ENCODE data around the gene SPATA2L.

DNA sequence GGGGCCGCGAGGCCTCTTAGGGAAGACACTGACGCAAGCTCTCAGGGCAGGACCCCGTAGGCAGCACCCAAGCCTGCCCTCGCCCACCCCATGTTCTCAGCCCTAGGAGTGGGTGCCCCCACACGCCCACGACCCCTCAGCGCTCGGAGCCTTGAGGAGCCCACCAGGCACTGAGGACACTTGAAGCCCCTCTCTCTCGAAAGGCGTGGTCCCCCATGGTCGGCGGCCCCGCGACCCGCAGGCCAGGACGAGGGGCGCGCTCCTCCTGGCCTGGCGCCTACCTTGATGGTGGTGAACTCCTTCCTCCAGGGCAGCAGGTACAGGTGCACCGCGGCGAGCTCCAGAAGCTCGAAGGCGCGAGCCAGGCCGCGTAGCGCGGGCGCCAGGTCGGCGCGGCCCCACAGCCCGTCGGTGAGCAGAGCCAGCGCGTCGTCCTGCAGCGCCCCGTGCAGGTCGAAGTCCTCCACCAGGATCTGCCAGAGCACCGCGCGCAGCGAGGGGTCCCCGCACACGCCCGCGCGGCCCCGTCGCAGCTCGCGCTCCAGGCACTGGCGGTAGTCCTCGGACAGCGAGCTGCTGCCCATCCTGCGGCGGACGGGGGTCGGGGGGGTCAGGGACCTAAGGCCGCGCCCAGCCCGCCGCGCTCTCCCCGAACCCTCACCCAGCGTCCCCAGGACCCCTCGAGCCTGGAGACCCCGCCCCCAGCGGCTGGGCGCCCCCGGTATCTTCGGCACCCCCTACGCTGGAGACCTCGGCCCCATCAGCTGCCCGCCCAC is 668 bp downstream of the SPATA2L start:
- TF ChIP-seq CTCF (IDR thresholded peaks at IDR 0.05; ENCODE audit: insufficient read depth, low read length, poor library complexity, severe bottlenecking) (no peak), EZH2phosphoT487 (conservative IDR thresholded peaks at IDR 0.05; ENCODE audit: low read length) (no peak)
